GM21390 (cell line): ENCODE results near the gene UBR3.

Experiments used
- ATAC-seq: cut with Tn5 transposase; IDR thresholded peaks from one replicate; pipeline ENCODE4 v1.9.1; 2021; ENCODE audit not compliant: unreplicated experiment

The UBR3 gene

GRCh38 chr2:169999054-169999453, 171.8 kb downstream of the UBR3 start:
- no peak for ATAC-seq

GRCh38 chr2:170002096-170002495, 174.8 kb downstream of the UBR3 start:
- ATAC-seq, result no peak

- no peak for ATAC-seq
These were observed 178.4 kb downstream of the UBR3 start for GRCh38 chr2:170005702-170006101.

- ATAC-seq, result no peak
These were observed 179.5 kb downstream of the UBR3 start for GRCh38 chr2:170006587-170007325.

- no peak for ATAC-seq
These were observed 182.0 kb downstream of the UBR3 start for GRCh38 chr2:170009209-170009608.

GRCh38 chr2:170012773-170013172, 185.5 kb downstream of the UBR3 start:
- no peak for ATAC-seq

GRCh38 chr2:170013802-170014551, 186.7 kb downstream of the UBR3 start:
- ATAC-seq, result no peak

GRCh38 chr2:170014769-170015168, 187.5 kb downstream of the UBR3 start:
- ATAC-seq, result no peak

GRCh38 chr2:170017860-170018532, 190.7 kb downstream of the UBR3 start:
- ATAC-seq, result no peak

GRCh38 chr2:170019060-170019805, 192.0 kb downstream of the UBR3 start:
- no peak for ATAC-seq

- ATAC-seq, result no peak
These were observed 193.5 kb downstream of the UBR3 start for GRCh38 chr2:170020777-170021176.

GRCh38 chr2:170022692-170023091, 195.4 kb downstream of the UBR3 start:
- no peak for ATAC-seq

- ATAC-seq, result peak; percentile 72
These were observed 197.5 kb downstream of the UBR3 start for GRCh38 chr2:170024721-170025120.

GRCh38 chr2:170025223-170025622, 198.0 kb downstream of the UBR3 start:
- ATAC-seq, result peak; percentile 16

GRCh38 chr2:170026361-170026760, 199.1 kb downstream of the UBR3 start:
- no peak for ATAC-seq

- ATAC-seq, result no peak
These were observed 202.3 kb downstream of the UBR3 start for GRCh38 chr2:170029551-170029950.

- ATAC-seq, result no peak
These were observed 202.8 kb downstream of the UBR3 start for GRCh38 chr2:170030040-170030439.

- ATAC-seq, result no peak
These were observed 204.0 kb downstream of the UBR3 start for GRCh38 chr2:170031288-170031687.

- no peak for ATAC-seq
These were observed 207.3 kb downstream of the UBR3 start for GRCh38 chr2:170034596-170034995.

GRCh38 chr2:170038734-170039133, 211.5 kb downstream of the UBR3 start:
- ATAC-seq, result no peak
